ENCODE data around the gene C12orf57.

The C12orf57 gene

DNA sequence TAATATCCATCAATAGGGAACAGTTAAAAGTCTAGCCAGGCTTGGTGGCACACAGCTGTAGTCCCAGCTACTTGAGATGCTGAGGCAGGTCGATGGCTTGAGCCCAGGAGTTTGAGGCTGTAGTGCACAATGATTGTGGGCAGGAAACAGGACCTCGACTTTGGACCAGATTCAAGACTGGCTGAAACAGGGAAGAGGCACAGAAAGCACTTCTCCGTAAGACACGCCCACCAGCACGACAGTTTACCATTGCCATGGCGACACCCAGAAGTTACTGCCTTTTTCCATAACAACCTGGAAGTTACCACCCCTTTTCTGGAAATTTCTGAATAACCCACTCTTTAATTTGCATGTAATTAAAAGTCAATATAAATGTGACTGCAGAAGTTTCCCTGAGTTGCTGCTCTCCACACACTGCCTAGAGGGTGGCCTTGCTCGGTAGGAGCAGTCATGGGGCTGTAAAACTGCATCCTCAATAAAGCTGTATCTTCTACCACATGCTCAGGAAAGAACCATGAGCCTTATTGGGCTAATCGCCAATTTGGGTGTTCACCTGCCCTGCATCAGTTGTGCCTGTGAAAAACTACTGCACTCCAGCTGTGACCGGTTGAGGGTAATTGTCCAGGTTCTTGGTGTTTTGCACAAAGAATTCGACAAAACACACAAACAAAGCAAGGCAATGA lies 43.8 kb upstream of the C12orf57 start:
- Histone ChIP-seq H3K4me1 (peaks cover 8% of the 10 kb centered on the region), H3K27me3 (ENCODE audit: control insufficient read depth, insufficient read depth, low read length) (no peaks in the 10 kb centered on the region), H3K27ac (no peak overlapping the region), H3K9me3 (ENCODE audit: control insufficient read depth, low read length) (no peaks in the 10 kb centered on the region), H3K9ac (no peak overlapping the region), H3K79me2 (no peaks in the 10 kb centered on the region), H3K4me3 (ENCODE audit: low read depth, low read length) (no peak overlapping the region), H2AFZ (no peak overlapping the region), H3K36me3 (ENCODE audit: control insufficient read depth, insufficient read depth, low read length) (no peaks in the 10 kb centered on the region), H3K4me2 (ENCODE audit: low read length) (no peak overlapping the region)
- TF ChIP-seq, protein P1, sequence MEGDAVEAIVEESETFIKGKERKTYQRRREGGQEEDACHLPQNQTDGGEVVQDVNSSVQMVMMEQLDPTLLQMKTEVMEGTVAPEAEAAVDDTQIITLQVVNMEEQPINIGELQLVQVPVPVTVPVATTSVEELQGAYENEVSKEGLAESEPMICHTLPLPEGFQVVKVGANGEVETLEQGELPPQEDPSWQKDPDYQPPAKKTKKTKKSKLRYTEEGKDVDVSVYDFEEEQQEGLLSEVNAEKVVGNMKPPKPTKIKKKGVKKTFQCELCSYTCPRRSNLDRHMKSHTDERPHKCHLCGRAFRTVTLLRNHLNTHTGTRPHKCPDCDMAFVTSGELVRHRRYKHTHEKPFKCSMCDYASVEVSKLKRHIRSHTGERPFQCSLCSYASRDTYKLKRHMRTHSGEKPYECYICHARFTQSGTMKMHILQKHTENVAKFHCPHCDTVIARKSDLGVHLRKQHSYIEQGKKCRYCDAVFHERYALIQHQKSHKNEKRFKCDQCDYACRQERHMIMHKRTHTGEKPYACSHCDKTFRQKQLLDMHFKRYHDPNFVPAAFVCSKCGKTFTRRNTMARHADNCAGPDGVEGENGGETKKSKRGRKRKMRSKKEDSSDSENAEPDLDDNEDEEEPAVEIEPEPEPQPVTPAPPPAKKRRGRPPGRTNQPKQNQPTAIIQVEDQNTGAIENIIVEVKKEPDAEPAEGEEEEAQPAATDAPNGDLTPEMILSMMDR (IDR thresholded peaks at IDR 0.05) = no peak

DNA sequence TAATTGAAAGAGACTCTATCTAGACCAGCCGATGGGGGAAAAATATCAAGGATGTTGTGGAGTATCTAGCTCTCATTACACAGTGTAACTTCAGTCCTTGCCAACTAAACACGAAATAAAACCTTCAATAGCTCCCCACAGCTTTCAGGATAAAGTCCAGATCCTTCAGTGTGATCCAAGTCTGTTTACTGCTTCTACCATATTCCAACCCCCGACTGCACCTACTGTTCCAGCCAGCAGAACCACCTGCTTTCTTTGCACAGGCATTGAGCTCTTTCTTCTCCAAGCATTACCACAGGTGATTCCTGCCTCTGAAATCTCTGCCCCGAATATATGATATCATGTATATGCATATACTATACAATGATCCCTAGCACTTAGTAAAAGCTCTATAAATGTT lies 41.4 kb upstream of the C12orf57 start:
- no peak overlapping the region for H3K4me2 ChIP-seq (ENCODE audit: low read length)
- H2AFZ ChIP-seq = no peak overlapping the region
- no peaks in the 10 kb centered on the region for H3K27me3 ChIP-seq (ENCODE audit: control insufficient read depth, insufficient read depth, low read length)
- H3K36me3 ChIP-seq (ENCODE audit: control insufficient read depth, insufficient read depth, low read length) = no peaks in the 10 kb centered on the region
- no peak overlapping the region for H3K9ac ChIP-seq
- H3K79me2 ChIP-seq = no peaks in the 10 kb centered on the region
- peaks cover 8% of the 10 kb centered on the region for H3K4me1 ChIP-seq
- H3K27ac ChIP-seq = no peak overlapping the region
- H3K4me3 ChIP-seq (ENCODE audit: low read depth, low read length) = no peak overlapping the region
- TF ChIP-seq, protein P1 (IDR thresholded peaks at IDR 0.05) = no peak
- H3K9me3 ChIP-seq (ENCODE audit: control insufficient read depth, low read length) = no peaks in the 10 kb centered on the region

DNA sequence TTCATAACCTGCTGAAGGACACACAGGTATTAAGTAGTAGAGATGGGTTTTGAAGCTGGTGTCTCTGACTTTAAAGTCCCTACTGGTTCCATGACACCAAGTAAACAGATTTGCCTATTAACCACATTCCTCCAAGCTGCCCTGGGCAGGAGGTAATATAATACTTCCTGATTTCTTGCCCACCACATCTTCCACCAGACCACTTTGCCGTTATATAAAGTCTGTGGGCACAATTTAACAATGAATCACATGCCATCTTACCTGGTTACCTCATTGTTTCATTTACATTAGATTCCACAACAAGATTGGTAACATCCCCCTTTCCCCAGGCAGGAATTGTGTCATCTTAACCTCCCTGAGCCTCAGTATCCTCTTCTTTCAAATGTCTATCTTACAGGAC lies 40.1 kb upstream of the C12orf57 start:
- TF ChIP-seq, protein P1 (IDR thresholded peaks at IDR 0.05) = no peak
- no peak overlapping the region for H3K27ac ChIP-seq
- peaks cover 8% of the 10 kb centered on the region for H3K4me1 ChIP-seq
- H3K4me3 ChIP-seq (ENCODE audit: low read depth, low read length) = peak overlapping the region; percentile 75
- no peaks in the 10 kb centered on the region for H3K36me3 ChIP-seq (ENCODE audit: control insufficient read depth, insufficient read depth, low read length)
- H3K27me3 ChIP-seq (ENCODE audit: control insufficient read depth, insufficient read depth, low read length) = no peaks in the 10 kb centered on the region
- peak overlapping the region; percentile 87 for H3K4me2 ChIP-seq (ENCODE audit: low read length)
- no peaks in the 10 kb centered on the region for H3K79me2 ChIP-seq
- H2AFZ ChIP-seq = peak overlapping the region; percentile 95
- no peak overlapping the region for H3K9ac ChIP-seq
- H3K9me3 ChIP-seq (ENCODE audit: control insufficient read depth, low read length) = no peaks in the 10 kb centered on the region

DNA sequence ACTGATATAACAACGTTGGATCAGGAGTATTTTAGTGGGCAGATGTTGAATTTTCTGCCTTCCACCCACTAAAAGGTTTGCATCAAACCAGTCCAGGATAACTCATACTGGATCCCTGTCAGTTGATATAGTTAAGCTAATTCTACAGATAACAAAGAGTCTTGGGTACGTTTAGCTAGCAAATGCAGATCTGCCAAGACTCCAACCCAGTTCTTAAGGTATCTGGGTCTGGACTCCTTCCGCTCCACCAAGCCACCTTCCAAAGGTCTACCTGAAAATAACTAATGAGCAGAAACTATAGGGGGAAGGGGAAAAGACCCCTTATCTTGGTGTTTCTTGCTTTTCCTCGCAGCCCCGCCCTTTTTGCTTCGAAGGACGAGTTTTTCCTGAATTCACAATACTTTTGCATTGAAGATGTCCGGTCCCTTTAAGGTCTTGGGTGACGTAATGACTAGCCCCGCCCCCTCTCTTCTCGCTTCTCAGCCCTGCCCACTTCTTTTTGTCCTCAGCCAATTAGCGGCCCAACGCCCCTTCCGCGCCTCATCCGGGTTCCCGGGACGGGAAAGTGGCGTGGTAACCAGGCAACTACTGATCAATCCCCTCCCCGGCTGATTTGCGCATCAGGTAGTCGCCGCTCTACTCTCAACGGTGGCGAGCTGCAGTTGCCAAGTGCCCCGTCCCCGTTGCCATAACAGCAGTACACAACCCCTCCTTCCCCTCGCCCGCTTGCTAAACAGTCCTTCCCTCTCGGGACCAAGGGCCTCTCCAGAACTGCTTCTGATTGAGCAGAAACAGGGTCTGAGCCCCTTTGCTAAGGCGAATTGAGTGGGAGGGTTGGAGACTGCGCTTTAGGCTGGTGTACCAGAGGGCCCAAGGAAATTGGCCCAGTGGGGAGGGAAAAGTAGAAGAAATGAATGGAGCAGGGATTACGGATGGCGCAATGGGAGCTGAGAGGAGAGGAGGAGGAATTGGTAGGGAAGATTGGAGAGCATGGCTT lies 39.2 kb upstream of the C12orf57 start, which contains the start of gene LRRC23:
TSS of gene LRRC23 (plus strand) at position 543 of the 997 bp plus-strand sequence. CDS start 812 bp downstream, outside the sequence.
- no peaks in the 10 kb centered on the region for H3K9me3 ChIP-seq (ENCODE audit: control insufficient read depth, low read length)
- peak within 1 kb of the TSS; percentile 95 for H2AFZ ChIP-seq
- H3K4me3 ChIP-seq (ENCODE audit: low read depth, low read length) = peak within 1 kb of the TSS; percentile 75
- H3K9ac ChIP-seq = peak within 1 kb of the TSS; percentile 62
- TF ChIP-seq, protein P1 (IDR thresholded peaks at IDR 0.05) = no peak
- peak within 1 kb of the TSS; percentile 88 for H3K27ac ChIP-seq
- peak within 1 kb of the TSS; percentile 87 for H3K4me2 ChIP-seq (ENCODE audit: low read length)
- no peaks in the 10 kb centered on the region for H3K79me2 ChIP-seq
- H3K27me3 ChIP-seq (ENCODE audit: control insufficient read depth, insufficient read depth, low read length) = no peaks in the 10 kb centered on the region
- H3K36me3 ChIP-seq (ENCODE audit: control insufficient read depth, insufficient read depth, low read length) = no peaks in the 10 kb centered on the region
- peaks cover 8% of the 10 kb centered on the region for H3K4me1 ChIP-seq
